LNCaP clone FGC (cell line): ENCODE results near the gene DCST1.

Experiments
- DNase-seq: peaks from one replicate; pipeline ENCODE4 v3.0.0-alpha.2; 2011; ENCODE audit warnings: low read depth
- H3K4me3 ChIP-seq: 2 replicates; pipeline ENCODE4 v1.5.1; 2011; ENCODE audit warnings: mild to moderate bottlenecking, low read depth, low read length, control low read depth
- CTCF ChIP-seq: IDR thresholded peaks from 2 replicates; pipeline ENCODE4 v1.5.1; 2012; ENCODE audit warnings: mild to moderate bottlenecking; ENCODE audit not compliant: control insufficient read depth, insufficient read depth; ENCODE audit errors: extremely low read depth

Gene DCST1

GRCh38 chr1:155050560-155051341, 17.1 kb downstream of the DCST1 start, which contains the start of gene ADAM15:
ADAM15 (plus strand) TSS chr1:155051316; CDS start chr1:155051387, 71 bp downstream.
- no peak for DNase-seq
- TF ChIP-seq CTCF, result peak; percentile 91

GRCh38 chr1:155051342-155051776, 17.7 kb downstream of the DCST1 start:
- DNase-seq, result no peak
- TF ChIP-seq CTCF, result no peak
- peak overlapping the region; percentile 98 for H3K4me3 ChIP-seq

More at GRCh38 chr1:155050560-155051341, 17.1 kb downstream of the DCST1 start, which contains the start of gene ADAM15:
- H3K4me3 ChIP-seq, result peak within 1 kb of the TSS; percentile 98

GRCh38 chr1:155051777-155052398, 18.3 kb downstream of the DCST1 start:
- H3K4me3 ChIP-seq, result peak overlapping the region; percentile 98
- no peak for DNase-seq
- TF ChIP-seq CTCF, result 0 out of 2 replicates have a peak, but pooled peaks have one; percentile 0

GRCh38 chr1:155052439-155053395, 19.1 kb downstream of the DCST1 start:
- H3K4me3 ChIP-seq, result peak overlapping the region; percentile 98
- no peak for DNase-seq
- TF ChIP-seq CTCF, result peak; percentile 60

- no peak for TF ChIP-seq CTCF
- DNase-seq, result no peak
- H3K4me3 ChIP-seq, result no peak overlapping the region
These were observed 20.0 kb downstream of the DCST1 start for GRCh38 chr1:155053531-155054105.

GRCh38 chr1:155057104-155057503, 23.5 kb downstream of the DCST1 start:
- no peak for TF ChIP-seq CTCF
- H3K4me3 ChIP-seq, result no peak overlapping the region
- DNase-seq, result no peak
